ENCODE measurements around the gene NFATC2.
"Not testable (repeated sequence)": the region's sequence is repeated elsewhere in the genome, so short reads cannot be mapped to it uniquely, and the experiment has no call there.

Gene NFATC2

GRCh38 chr20:51480507-51481270, 61.8 kb downstream of the NFATC2 start:
- 93 to 95% methylated on average over 14 of the region's 14 CpGs for WGBS, 2 experiments
- Histone ChIP-seq H3K27ac (ENCODE audit: insufficient read depth, low read depth, low read length, poor library complexity, severe bottlenecking) (no peak overlapping the region), H3K4me1 (ENCODE audit: control insufficient read depth, insufficient read depth, low read length) (no peaks in the 10 kb centered on the region), H3K4me3 (ENCODE audit: insufficient read depth, low read depth, low read length) (no peak overlapping the region), H3K9me3 (ENCODE audit: control insufficient read depth, low read length) (no peaks in the 10 kb centered on the region), H3K27me3 (ENCODE audit: control insufficient read depth, insufficient read depth, low read length, poor library complexity, severe bottlenecking) (no peaks in the 10 kb centered on the region), H3K36me3 (ENCODE audit: control insufficient read depth, insufficient read depth, low read length) (no peaks in the 10 kb centered on the region)

GRCh38 chr20:51476106-51476505, 66.4 kb downstream of the NFATC2 start:
- not testable (repeated sequence) for H3K27me3 ChIP-seq (ENCODE audit: control insufficient read depth, insufficient read depth, low read length, poor library complexity, severe bottlenecking); H3K4me1 ChIP-seq (ENCODE audit: control insufficient read depth, insufficient read depth, low read length); H3K36me3 ChIP-seq (ENCODE audit: control insufficient read depth, insufficient read depth, low read length); H3K9me3 ChIP-seq (ENCODE audit: control insufficient read depth, low read length); H3K27ac ChIP-seq (ENCODE audit: insufficient read depth, low read depth, low read length, poor library complexity, severe bottlenecking); H3K4me3 ChIP-seq (ENCODE audit: insufficient read depth, low read depth, low read length)
- no CpG with 5 or more reads among the region's 1 CpG for WGBS, 2 experiments

DNA sequence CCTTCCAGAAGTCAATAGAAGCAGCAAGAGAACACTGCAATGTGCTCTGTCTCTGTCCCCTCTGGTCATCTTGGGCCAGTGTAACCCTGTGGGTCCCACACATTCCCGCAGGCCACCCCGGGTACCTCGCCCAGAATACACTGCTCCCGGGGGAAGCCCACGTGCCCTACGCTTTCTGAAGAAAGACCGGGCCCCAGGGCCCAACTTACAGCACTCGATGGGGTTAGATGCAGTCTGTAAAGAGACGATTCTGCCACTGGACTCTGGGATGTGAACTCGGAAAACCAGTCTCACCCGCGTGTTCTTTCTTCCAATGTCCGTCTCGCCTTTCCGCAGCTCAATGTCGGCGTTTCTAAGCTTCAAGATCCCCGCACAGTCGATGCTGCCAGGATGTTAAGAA, 68.7 kb downstream of the NFATC2 start:
- WGBS, 2 experiments, result 92% methylated on average over 19 of the region's 19 CpGs
- Histone ChIP-seq H3K4me3 (ENCODE audit: insufficient read depth, low read depth, low read length) (no peak overlapping the region), H3K4me1 (ENCODE audit: control insufficient read depth, insufficient read depth, low read length) (no peaks in the 10 kb centered on the region), H3K9me3 (ENCODE audit: control insufficient read depth, low read length) (no peaks in the 10 kb centered on the region), H3K36me3 (ENCODE audit: control insufficient read depth, insufficient read depth, low read length) (no peaks in the 10 kb centered on the region), H3K27ac (ENCODE audit: insufficient read depth, low read depth, low read length, poor library complexity, severe bottlenecking) (no peak overlapping the region), H3K27me3 (ENCODE audit: control insufficient read depth, insufficient read depth, low read length, poor library complexity, severe bottlenecking) (no peaks in the 10 kb centered on the region)

DNA sequence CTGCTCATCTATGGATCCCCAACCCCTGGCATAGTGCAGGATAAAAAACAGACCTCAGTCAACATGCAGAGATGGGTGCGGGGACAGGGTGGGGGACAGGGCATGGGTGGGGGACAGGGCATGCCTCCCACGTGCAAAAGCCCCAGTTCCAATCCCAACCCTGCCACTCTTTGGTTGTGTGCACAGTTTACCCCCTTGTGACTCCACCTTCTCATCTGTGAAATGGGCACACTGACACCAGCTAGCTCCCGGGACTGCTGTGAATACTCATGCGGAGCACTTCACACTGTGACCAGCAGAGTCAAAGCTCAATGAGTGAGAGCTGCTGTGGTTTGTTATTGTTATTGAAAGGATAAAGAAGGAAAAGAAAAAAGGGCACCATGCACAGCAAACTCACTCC, 69.3 kb downstream of the NFATC2 start:
- no peak overlapping the region for H3K4me3 ChIP-seq (ENCODE audit: insufficient read depth, low read depth, low read length)
- no peaks in the 10 kb centered on the region for H3K4me1 ChIP-seq (ENCODE audit: control insufficient read depth, insufficient read depth, low read length)
- 96 to 97% methylated on average over 4 of the region's 4 CpGs for WGBS, 2 experiments
- H3K27me3 ChIP-seq (ENCODE audit: control insufficient read depth, insufficient read depth, low read length, poor library complexity, severe bottlenecking), result no peaks in the 10 kb centered on the region
- no peaks in the 10 kb centered on the region for H3K9me3 ChIP-seq (ENCODE audit: control insufficient read depth, low read length)
- no peak overlapping the region for H3K27ac ChIP-seq (ENCODE audit: insufficient read depth, low read depth, low read length, poor library complexity, severe bottlenecking)
- H3K36me3 ChIP-seq (ENCODE audit: control insufficient read depth, insufficient read depth, low read length), result no peaks in the 10 kb centered on the region

DNA sequence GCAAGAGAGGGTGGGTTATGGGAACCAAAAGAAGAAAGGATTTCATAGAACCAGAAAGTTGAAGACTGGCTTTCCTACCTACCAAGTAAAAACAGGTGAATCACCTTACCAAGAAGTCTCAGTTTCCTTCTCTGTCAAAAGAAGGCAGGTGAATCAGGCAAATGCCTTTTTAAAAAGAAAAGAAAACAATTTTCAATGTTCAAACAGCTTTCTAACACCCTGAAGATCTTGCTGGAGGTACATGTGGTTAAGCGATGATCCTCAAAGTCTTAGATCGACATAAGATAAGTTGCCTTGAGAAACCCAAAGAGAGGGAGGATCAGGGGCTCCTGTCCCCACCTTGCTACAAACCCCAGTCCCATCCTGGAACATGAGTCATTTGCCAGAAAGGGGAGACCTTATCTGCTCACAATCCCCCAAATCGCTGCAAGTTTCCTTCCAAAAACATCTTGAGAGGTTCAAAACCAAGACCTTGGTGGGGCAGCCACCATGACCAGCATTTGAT, 71.6 kb downstream of the NFATC2 start:
- H3K4me1 ChIP-seq (ENCODE audit: control insufficient read depth, insufficient read depth, low read length), result no peaks in the 10 kb centered on the region
- H3K36me3 ChIP-seq (ENCODE audit: control insufficient read depth, insufficient read depth, low read length), result no peaks in the 10 kb centered on the region
- no peaks in the 10 kb centered on the region for H3K9me3 ChIP-seq (ENCODE audit: control insufficient read depth, low read length)
- H3K27me3 ChIP-seq (ENCODE audit: control insufficient read depth, insufficient read depth, low read length, poor library complexity, severe bottlenecking), result no peaks in the 10 kb centered on the region
- WGBS, 2 experiments, result 96 to 97% methylated on average over 3 of the region's 3 CpGs
- no peak overlapping the region for H3K4me3 ChIP-seq (ENCODE audit: insufficient read depth, low read depth, low read length)
- H3K27ac ChIP-seq (ENCODE audit: insufficient read depth, low read depth, low read length, poor library complexity, severe bottlenecking), result no peak overlapping the region

DNA sequence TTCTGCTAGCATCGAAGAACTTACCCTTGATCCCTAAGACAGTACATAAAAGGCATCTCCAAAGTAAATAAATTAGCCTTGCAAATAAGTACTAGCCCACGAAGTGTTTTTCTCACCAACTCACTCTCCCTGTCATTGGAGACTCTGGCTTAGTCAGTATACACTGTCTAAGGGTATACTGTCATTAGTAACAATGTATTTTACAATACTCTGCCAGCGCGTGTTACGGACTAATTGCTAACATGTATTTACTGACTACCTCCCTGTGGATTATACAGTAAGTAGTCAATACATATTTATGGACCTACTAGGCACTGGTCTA, 72.1 kb downstream of the NFATC2 start:
- Histone ChIP-seq H3K9me3 (ENCODE audit: control insufficient read depth, low read length) (no peaks in the 10 kb centered on the region), H3K4me1 (ENCODE audit: control insufficient read depth, insufficient read depth, low read length) (no peaks in the 10 kb centered on the region), H3K27me3 (ENCODE audit: control insufficient read depth, insufficient read depth, low read length, poor library complexity, severe bottlenecking) (no peaks in the 10 kb centered on the region), H3K27ac (ENCODE audit: insufficient read depth, low read depth, low read length, poor library complexity, severe bottlenecking) (no peak overlapping the region), H3K4me3 (ENCODE audit: insufficient read depth, low read depth, low read length) (no peak overlapping the region), H3K36me3 (ENCODE audit: control insufficient read depth, insufficient read depth, low read length) (no peaks in the 10 kb centered on the region)
- 78 to 80% methylated on average over 5 of the region's 5 CpGs for WGBS, 2 experiments

GRCh38 chr20:51469578-51470498, 72.7 kb downstream of the NFATC2 start:
- Histone ChIP-seq H3K27me3 (ENCODE audit: control insufficient read depth, insufficient read depth, low read length, poor library complexity, severe bottlenecking) (no peaks in the 10 kb centered on the region), H3K27ac (ENCODE audit: insufficient read depth, low read depth, low read length, poor library complexity, severe bottlenecking) (no peak overlapping the region), H3K4me1 (ENCODE audit: control insufficient read depth, insufficient read depth, low read length) (no peaks in the 10 kb centered on the region), H3K4me3 (ENCODE audit: insufficient read depth, low read depth, low read length) (no peak overlapping the region), H3K9me3 (ENCODE audit: control insufficient read depth, low read length) (no peaks in the 10 kb centered on the region), H3K36me3 (ENCODE audit: control insufficient read depth, insufficient read depth, low read length) (no peaks in the 10 kb centered on the region)
- WGBS, 2 experiments, result 75% methylated on average over 11 of the region's 11 CpGs

DNA sequence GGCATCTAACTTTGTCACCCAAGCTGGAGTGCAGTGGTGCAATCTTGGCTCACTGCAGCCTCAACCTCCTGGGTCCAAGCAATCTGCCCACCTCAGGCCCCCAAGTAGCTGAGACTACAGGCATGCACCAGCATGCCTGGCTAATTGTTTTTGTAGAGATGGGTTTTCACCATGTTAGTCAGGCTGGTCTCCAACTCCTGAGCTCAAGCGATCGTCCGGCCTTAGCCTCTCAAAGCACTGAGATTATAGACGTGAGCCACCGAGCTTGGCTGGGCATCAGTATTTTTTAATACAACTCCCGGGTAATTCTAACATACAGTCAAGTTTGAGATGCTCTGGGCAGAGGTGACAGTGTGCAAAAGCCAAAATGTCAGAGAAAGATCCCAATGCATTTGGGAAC, 73.5 kb downstream of the NFATC2 start:
- Histone ChIP-seq H3K27ac (ENCODE audit: insufficient read depth, low read depth, low read length, poor library complexity, severe bottlenecking) (no peak overlapping the region), H3K4me3 (ENCODE audit: insufficient read depth, low read depth, low read length) (no peak overlapping the region), H3K27me3 (ENCODE audit: control insufficient read depth, insufficient read depth, low read length, poor library complexity, severe bottlenecking) (no peaks in the 10 kb centered on the region), H3K4me1 (ENCODE audit: control insufficient read depth, insufficient read depth, low read length) (no peaks in the 10 kb centered on the region), H3K36me3 (ENCODE audit: control insufficient read depth, insufficient read depth, low read length) (no peaks in the 10 kb centered on the region), H3K9me3 (ENCODE audit: control insufficient read depth, low read length) (no peaks in the 10 kb centered on the region)
- 94 to 96% methylated on average over 6 of the region's 6 CpGs for WGBS, 2 experiments

DNA sequence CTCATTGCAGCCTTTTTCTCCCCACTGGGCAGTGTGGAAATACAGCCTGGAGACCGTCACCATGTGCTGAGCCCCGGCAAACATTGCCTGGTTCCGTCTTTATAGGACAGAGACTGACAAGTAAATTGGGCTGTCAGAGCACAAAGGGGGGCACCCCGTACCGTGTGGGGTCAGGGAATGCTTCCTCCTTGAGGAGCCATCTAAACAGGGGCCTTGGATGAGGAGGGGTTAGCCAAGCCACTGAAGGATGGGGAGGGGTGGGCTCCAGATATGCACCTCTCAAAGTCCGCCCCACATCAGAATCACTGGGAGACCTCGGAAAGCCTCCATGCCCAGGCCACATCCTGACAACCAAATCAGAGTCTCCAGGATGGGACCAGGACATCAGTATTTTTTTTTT, 73.9 kb downstream of the NFATC2 start:
- no peaks in the 10 kb centered on the region for H3K36me3 ChIP-seq (ENCODE audit: control insufficient read depth, insufficient read depth, low read length)
- H3K27ac ChIP-seq (ENCODE audit: insufficient read depth, low read depth, low read length, poor library complexity, severe bottlenecking), result no peak overlapping the region
- H3K9me3 ChIP-seq (ENCODE audit: control insufficient read depth, low read length), result no peaks in the 10 kb centered on the region
- H3K4me3 ChIP-seq (ENCODE audit: insufficient read depth, low read depth, low read length), result no peak overlapping the region
- no peaks in the 10 kb centered on the region for H3K4me1 ChIP-seq (ENCODE audit: control insufficient read depth, insufficient read depth, low read length)
- WGBS, 2 experiments, result 90 to 93% methylated on average over 7 of the region's 7 CpGs
- H3K27me3 ChIP-seq (ENCODE audit: control insufficient read depth, insufficient read depth, low read length, poor library complexity, severe bottlenecking), result no peaks in the 10 kb centered on the region

- no peaks in the 10 kb centered on the region for H3K9me3 ChIP-seq (ENCODE audit: control insufficient read depth, low read length)
Observed at GRCh38 chr20:51467956-51468626, 74.4 kb downstream of the NFATC2 start.

More at GRCh38 chr20:51467956-51468626, 74.4 kb downstream of the NFATC2 start:
- 91 to 93% methylated on average over 8 of the region's 10 CpGs for WGBS, 2 experiments
- Histone ChIP-seq H3K4me3 (ENCODE audit: insufficient read depth, low read depth, low read length) (no peak overlapping the region), H3K27ac (ENCODE audit: insufficient read depth, low read depth, low read length, poor library complexity, severe bottlenecking) (no peak overlapping the region), H3K4me1 (ENCODE audit: control insufficient read depth, insufficient read depth, low read length) (no peaks in the 10 kb centered on the region), H3K36me3 (ENCODE audit: control insufficient read depth, insufficient read depth, low read length) (no peaks in the 10 kb centered on the region), H3K27me3 (ENCODE audit: control insufficient read depth, insufficient read depth, low read length, poor library complexity, severe bottlenecking) (no peaks in the 10 kb centered on the region)
